GM21786 (cell line): ENCODE results near the gene EPB41L1.
"Not testable (repeated sequence)": the region's sequence is repeated elsewhere in the genome, so short reads cannot be mapped to it uniquely, and the experiment has no call there.

Experiments
- ATAC-seq: cut with Tn5 transposase; IDR thresholded peaks from one replicate; pipeline ENCODE4 v1.9.1; 2021; ENCODE audit not compliant: unreplicated experiment

The EPB41L1 gene

DNA sequence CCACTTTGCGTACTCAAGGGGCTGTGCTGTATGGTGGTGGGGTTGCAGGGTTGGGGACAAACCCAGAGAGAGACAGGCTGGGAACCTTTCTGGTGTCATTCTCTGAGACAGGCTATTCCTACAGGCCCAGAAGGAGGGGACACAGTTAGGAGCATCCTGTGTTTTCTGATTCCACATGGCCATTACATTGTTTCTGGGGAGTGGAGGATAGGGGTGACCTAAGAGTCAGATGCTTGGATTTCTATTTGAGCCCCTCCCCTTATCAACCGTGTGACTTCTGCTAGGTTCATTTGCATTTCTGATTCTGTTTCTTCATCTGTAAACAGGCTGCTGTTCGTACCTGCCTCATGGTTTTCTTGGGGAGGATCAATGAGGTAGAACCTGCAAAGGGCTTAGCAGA, 29.4 kb upstream of the EPB41L1 start:
- ATAC-seq: no peak

DNA sequence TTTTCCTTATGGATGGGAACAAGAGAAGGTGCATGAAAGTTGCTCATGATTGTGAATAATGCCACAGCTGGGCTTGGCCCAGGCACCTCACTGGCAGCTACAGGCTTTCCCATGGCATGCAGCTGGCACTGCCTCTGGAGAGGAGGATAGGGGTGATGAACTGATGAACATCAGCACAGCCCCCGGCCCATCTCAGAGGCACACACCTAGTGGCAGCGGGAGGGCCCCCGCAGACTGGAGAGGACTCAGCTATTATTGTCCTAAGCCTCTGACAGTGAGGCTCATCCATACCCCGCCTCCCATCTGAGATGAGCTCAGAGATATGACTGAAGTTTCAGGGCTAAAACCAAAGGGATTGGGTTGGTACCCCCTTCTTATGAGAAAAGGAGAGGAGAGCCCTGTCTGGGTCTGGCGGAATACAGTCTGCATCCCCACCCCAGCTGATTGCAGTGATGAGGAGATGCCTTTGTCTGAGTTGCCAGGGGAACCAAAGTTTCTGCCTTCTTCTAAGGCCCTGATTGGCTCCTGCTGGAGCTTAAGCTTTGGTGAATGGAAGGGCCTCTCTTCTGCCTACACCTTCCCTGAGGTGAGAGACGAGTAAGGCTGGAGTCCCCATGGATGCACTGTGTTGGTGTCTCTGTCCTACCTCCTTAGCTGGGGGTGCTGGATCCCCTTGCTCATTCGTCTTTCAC, 27.6 kb upstream of the EPB41L1 start:
- ATAC-seq: no peak

DNA sequence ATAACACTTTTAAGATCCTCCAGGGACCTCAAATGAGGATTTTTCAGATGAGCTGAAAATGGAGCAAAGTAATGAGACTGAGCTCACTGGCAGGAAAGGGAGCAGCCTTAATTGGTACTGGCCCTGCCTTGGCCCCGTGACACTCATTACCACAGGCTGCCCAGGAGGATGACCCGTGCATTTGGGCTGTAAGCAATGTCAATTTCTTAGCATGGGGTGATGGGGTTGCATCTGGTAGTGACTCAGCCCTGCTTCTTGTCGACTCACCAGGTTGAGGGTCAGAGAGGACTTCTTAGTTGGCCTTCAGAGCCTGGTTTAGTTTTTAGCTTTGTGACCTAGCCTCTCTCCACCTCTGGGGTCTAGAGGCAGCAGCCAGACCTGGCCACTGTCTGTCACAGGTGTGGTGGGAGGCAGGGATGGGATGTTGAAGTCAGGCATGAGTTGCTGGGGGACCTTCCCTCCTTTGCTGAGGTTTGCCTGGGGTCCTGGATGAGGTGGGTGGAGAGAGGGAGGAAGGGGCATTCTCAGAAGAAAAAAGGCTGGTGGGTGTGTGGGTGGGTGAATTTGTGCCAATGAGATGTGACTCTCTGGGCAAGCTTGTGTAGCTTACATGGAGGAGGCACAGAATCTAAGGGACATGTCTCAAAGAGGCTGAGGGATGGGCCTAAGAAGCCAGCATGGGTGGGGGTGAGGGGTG, 25.9 kb upstream of the EPB41L1 start:
- ATAC-seq: no peak

DNA sequence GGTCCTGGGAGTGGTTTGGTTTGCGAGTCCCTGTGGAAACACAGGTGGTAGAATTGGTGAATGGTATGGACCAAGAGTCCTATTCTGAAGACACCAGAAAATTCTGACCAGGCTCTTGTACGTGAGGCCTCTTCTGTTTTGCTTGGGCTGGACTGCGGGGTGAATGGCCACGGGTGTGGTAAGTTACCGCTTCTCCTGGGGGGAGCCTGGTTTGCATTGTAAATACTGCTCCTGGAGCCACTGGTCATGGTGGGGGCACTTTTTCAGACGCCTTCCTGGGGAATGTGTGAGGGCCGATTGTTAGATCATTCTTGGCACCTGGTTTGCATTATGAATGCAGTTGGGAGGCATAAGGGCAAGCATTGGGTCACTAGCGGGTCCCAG, 25.4 kb upstream of the EPB41L1 start:
- ATAC-seq: no peak

DNA sequence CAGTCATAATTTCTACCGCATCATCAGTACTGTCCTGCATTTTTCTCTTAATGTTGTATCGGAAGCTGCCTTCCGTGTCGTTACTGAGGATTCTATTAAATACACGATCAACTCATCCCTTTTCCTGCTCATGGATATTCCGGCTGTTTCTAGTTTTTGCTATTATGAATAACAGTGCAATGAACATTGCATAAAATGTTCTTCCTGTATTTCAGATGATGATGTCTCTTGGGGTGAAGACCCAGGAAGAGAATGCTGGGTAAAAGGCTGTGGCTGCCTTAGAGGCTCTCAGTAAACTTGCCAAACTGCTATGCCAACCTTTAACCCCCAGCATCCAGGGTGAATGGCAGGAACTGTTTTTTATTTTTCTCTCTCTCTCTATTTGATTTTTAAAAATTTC, 24.1 kb upstream of the EPB41L1 start:
- no peak for ATAC-seq

DNA sequence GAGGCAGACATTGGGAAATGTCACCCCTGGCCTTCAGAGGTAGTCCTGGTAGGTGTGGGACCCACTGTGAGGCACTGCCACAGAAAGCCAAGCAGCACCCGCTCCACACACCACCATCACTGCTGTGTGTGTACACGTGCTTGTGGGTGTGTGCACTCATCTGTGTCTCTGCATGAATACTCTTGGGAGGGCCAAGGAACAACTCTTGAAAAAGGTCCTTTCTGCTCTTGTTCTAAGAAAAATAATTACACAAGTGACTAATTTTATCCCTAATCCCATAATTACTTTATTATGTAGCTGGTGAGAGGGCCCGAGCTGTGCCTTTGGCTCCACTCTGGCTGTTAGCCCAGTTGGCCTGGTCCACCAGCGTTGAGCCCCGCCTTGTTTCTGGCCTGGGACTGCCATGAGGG, 21.7 kb upstream of the EPB41L1 start:
- no peak for ATAC-seq

DNA sequence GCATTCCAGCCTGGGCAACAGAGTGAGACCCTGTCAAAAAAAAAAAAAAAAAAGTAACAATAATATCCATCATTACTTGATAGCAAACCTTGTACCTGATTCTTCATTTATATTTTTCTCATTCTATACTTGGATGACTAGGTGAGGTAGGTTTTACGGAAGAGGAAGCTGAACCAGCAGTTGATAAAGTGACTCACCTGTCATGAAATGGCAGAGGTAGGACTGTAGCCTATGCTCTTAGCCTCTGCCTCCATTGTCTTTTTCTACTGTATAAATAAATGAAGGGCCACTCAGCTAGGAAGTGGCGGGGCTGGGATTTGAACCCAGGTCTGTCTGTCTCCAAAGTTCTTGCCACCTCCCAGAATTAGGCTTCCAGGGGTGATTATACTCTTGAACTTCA, 20.7 kb upstream of the EPB41L1 start:
- no peak for ATAC-seq

DNA sequence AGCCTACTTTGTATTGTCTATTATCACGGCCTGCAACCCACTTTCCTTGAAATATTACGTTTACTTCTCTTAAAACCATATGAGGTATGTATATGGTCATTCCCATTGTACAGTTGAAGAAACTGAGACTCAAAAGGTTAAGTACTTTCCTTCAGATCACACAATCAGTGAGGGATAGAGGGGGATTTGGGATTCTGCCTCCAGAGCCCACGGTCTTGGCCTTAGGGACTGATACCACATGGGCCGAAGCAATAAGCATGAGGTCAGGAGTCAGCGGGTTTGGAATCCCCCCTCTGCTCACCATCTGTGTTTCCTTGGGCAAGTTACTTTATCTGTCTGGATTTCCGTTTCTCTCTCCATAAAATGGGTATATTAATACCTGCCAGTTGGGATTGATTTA, 19.4 kb upstream of the EPB41L1 start:
- no peak for ATAC-seq

DNA sequence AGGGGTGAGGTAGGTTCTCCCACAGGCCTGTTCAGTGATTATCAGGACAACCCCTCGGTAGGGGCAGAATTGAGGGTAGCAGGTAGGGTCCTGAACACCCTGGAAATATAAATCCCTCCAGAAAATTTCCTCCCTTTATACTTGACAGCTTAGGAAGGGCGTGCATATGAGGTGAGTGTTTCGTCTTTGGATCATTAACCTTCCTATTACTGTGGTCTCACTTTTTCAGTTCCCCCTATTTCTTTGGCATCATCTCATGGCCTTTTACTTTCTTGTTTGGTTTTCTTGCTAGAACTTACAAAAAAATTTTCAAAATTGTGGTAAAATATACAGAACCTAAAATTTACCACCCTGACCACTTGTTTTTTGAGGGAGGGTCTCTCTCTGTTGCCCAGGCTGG, 18.7 kb upstream of the EPB41L1 start:
- ATAC-seq: no peak

DNA sequence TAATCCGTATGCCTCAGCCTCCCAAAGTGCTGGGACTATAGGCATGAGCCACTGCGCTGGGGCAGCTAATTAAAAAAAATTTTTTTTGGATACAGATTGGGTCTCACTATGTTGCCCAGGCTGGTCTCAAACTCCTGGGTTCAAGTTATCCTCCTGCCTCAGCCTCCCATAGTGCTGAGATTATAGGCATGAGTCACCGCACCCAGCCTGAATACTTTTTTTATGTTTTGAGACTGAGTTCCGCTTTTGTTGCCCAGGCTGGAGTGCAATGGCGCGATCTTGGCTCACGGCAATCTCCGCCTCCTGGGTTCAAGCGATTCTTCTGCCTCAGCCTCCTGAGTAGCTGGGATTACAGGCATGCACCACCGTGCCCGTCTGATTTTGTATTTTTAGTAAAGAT, 17.2 kb upstream of the EPB41L1 start:
- ATAC-seq: not testable (repeated sequence)

DNA sequence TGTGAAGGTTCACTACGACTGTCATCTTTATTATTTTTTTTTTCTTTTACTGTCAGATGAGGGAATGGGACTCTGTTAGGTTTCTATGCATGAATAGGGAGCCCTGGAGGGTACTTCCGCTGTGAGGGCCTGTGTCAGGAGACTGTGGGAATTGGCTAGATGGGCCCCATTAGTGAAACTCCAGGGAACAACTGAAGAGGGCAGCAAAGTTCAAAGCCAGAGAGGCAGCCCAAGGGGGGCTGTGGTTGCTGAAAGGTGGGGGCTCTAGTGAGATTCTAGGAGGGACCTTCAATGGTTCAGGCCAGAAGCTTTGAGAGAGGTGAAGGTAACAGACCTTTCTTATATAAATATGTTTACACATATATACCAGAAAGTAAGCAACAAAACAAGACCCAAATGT, 13.2 kb upstream of the EPB41L1 start:
- no peak for ATAC-seq

DNA sequence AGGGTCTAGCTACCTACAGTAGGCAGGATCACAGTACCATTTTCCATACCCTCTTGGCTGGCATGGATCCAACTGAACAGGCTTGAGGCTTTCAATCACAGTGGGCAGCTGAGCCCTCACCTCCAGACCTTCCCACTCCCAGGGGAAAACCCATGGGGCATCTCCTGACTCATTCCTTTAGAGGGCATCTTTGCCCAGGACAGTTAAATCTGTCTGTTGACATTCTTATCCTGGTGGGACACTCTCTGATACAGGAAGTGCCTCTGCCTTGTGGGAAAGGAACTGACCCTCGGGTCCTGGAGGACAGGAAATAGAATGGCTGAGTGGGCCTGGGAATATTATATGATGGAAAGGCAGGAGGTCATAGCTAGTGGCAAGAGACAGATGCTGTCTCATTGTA, 10.2 kb upstream of the EPB41L1 start:
- ATAC-seq: no peak

DNA sequence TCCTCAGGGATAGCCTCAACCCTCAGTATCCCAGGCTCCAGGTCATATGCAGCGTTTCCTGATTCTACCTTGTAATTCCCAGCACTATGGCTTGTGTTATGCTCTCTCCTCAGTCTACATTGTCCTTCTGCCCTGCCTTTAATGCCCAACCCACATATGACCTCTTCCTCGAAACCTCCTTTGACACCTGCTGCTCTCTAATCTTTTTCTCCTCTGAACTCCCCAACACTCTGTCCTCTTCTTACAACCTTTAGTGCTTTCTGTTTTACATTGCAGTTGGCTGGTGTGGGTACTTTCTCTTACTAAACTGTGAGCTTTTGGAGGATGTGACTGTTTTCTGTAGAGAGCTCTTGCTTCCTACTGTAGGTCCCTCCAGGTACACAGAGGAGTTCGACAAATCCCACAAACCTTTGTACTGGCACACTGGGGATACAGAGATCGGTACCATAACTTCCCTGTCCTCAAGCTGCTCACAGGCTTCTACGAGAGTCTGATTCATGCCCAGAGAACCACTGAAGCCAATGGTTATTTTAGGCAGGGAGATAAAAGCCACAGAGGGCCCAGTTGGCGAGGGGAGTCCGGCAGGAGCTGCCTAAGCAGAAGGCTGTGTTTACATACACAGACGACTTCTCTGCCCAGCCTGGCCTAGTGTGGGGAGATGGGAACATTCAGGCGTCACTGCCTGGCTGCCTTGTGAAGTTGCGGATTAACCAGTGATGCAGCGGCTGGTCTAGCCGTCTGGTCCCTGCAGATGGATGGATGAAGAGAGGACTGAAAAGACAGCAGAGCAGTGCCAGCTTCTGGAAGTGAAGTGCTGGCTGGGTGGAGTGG, 8.4 kb upstream of the EPB41L1 start:
- no peak for ATAC-seq

DNA sequence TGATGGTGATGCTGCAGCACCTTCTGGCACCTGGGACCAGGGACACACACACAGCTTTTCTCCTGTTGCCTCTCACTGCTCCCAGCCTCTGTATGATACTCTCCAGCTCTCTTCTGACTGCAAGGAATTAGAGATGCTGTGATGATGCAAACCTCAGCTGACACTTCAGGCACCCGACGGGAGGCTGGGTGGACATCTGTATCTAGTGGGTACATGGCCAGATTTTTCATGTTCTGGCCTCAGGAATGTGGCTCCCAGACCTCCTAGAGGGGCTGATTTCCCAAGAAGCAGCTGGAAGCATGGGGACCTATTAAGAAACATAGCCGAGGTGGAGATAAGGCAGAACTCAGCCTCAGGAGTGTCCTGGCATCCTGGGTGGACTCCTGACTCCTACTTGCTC, 6.8 kb upstream of the EPB41L1 start:
- ATAC-seq: no peak

DNA sequence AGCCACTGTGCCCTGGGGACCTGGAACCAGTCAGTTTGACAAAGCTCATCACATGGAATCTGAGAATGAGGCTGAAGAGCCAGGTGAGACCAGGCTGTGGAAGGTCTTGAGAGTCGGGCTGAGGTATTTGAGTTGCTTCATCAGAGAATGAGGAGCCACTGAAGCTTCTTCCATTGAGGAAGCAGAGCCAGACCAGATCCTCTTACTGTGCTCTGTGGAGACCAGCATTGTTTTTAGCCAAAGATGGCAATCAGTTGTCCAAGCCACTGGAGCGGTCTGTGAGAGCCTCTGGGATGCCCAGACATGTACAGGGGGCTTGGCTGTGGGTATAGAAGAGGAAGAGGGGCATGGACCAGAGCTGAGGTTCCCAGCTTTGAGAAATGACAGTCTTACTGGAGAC, 6.1 kb upstream of the EPB41L1 start:
- ATAC-seq: no peak

DNA sequence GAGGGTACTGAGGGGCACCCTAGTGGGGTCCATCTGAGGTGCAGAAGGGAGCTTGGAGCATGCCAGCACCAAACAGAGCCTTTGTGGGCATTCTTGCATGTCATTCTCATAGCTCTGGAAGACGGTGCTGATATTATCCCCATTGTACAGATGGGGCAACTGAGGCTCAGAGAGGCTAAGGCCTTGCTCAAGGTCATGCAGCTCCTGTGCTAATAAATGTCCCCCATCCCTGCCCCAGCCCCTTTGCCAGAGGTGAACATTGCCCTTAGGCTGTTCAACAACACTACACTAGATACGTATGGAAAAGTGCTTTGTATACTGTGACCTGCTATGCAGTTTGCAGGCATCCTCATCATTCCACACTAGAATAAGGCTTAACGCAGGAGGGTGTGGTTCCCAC, 5.5 kb upstream of the EPB41L1 start:
- ATAC-seq: no peak

DNA sequence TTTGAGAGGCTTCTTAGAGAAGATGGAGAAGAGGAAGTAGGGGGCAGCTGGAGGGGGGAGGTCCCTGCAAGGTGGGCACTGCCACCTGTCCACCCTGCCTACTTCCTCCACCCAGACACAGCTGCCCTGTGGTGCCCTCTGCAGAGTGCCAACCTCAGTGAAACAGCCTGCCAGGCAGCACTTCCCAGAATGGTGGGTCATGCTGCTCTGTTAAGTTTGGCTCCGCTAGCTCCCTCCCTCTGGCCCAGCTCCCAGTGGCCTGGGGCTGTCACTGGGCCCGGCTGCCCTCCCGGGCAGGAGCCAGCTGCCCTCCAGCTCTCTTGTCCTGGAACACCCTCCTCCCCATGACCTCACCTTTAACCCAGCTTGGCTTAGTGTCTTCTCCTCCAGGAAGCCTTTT, 5.1 kb upstream of the EPB41L1 start:
- ATAC-seq: no peak

DNA sequence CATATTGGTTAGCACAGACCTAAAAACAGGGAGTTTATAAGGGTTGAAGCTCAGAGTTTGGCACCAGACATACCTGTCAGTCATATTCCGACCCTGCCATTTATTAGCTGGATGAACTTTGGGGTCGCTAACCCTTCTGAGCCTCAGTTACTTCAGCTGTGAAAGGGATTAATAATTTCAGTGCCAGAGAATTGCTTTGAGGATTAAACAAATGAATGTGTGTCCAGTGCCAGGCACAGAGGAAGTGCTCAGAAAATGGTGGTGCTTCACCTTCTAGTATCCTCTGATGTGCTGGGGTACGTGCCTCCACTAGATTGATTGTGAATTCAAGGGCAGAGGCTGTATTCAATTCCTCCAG, 4.1 kb upstream of the EPB41L1 start:
- ATAC-seq: no peak

DNA sequence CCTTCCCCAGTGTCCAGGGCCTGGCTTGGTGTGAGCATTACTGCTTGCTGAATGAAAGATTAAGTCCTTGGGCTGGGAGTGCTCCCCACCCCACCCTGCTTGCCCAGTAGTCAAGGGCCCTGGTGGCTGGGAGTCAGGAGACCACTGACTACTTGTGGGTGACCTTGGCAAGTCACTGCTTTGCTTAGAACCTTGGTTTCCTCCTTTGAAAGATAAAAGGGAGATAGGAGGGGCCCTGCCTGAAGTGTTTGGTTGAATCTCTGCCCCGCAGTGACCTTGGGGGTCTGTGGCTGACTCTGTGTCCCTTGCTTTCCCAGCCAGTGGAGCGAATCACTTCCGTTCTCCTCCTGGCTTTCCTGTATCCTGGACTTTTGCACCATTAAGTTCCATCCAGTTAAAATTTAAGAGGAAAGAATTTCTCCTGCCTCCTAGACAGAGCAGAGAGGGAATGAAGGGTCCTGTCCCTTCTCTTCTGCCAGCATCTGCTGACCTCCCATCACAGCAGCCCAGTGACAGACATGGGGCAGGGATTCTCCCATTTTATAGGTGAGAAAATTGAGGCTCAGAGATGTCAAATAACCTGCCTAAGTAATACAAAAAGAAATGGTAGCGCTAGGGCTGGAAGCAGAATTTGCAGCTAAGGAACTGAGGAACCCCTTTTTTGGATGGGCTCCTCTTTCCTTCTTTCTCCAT, 3.5 kb upstream of the EPB41L1 start:
- no peak for ATAC-seq

DNA sequence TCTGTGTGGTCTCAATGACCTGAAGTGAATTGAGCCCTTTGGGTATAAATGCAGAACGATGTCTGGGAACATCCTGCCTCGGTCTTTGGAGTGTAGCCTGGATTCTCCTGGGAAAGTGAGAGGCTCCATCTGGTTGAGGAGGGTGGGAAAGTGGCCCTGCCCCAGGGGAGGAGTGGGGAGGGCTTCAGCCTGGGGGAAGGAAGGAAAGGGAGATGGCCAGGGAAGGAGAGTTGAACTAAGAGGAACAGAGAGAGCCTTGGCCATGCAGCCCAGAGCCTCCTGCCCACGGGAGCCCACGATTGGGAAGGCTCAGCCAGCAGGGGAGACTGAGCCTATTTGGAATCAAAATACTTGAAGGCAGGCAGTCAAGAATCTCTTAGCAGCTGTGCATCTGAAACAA, 2.3 kb upstream of the EPB41L1 start:
- no peak for ATAC-seq

DNA sequence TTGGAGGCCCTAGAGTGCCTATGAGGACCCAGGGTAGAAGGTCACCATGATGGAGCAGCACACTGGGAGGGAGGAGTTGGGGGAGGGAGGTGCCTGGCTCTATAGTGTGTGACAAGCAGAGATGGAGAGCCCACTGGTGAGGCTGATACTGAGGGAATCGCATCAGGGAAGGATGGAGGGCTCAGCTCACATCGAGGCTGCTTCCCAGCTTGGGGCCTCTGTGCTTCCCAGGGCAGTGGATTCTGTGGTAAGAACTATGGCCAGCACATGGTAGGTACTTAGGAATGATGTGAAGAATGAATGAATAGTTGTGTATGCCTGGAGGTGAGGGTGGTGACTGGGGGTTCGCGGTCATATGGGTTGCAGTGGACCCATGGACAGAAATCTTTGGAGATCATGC, 1.3 kb upstream of the EPB41L1 start:
- ATAC-seq: no peak
